ENCODE results near the gene SURF1. TPM values are rescaled to one million over a fixed set of nuclear protein-coding genes. Genes with fewer than 3 reads are reported as not detected.
"Not testable (repeated sequence)": the region's sequence is repeated elsewhere in the genome, so short reads cannot be mapped to it uniquely, and the experiment has no call there.

The SURF1 gene
- total RNA-seq, 1 experiment from 2014 or later = 35.6 TPM

GRCh38 chr9:133333011-133333410 is 23.3 kb downstream of the SURF1 start:
- H3K4me3 ChIP-seq (ENCODE audit: low read length) = no peak overlapping the region
- no peak for DNase-seq
- peaks cover 25% of the 10 kb centered on the region for H4K20me1 ChIP-seq (ENCODE audit: insufficient read depth, low read depth, low read length)
- peaks cover 14% of the 10 kb centered on the region for H3K4me1 ChIP-seq (ENCODE audit: low read length)
- no peak overlapping the region for H3K4me2 ChIP-seq (ENCODE audit: low read depth, low read length, poor library complexity, severe bottlenecking)
- H3K27me3 ChIP-seq (ENCODE audit: low read length) = no peaks in the 10 kb centered on the region
- H3K9me2 ChIP-seq (replicated peaks; ENCODE audit: insufficient read depth, low read length) = no peaks in the 10 kb centered on the region
- peaks cover 21% of the 10 kb centered on the region; the same call in 1 of the 2 replicates for H3K36me3 ChIP-seq (ENCODE audit: insufficient read depth, low read length)
- no peak overlapping the region for H2AFZ ChIP-seq (ENCODE audit: low read length)
- H3K9me3 ChIP-seq (ENCODE audit: low read length) = no peaks in the 10 kb centered on the region
- peaks cover 21% of the 10 kb centered on the region for H3K79me2 ChIP-seq (ENCODE audit: low read length)
- H3K9ac ChIP-seq (ENCODE audit: low read length) = no peak overlapping the region
- H3K27ac ChIP-seq (ENCODE audit: low read length) = no peak overlapping the region

GRCh38 chr9:133332381-133332730 is 23.9 kb downstream of the SURF1 start:
- Histone ChIP-seq H3K9ac (ENCODE audit: low read length) (no peak overlapping the region), H4K20me1 (ENCODE audit: insufficient read depth, low read depth, low read length) (peaks cover 25% of the 10 kb centered on the region), H3K27me3 (ENCODE audit: low read length) (no peaks in the 10 kb centered on the region), H2AFZ (ENCODE audit: low read length) (no peak overlapping the region), H3K4me1 (ENCODE audit: low read length) (peaks cover 14% of the 10 kb centered on the region), H3K27ac (ENCODE audit: low read length) (no peak overlapping the region), H3K36me3 (ENCODE audit: insufficient read depth, low read length) (peaks cover 21% of the 10 kb centered on the region; the same call in 1 of the 2 replicates), H3K4me3 (ENCODE audit: low read length) (no peak overlapping the region), H3K79me2 (ENCODE audit: low read length) (peaks cover 21% of the 10 kb centered on the region), H3K9me2 (replicated peaks; ENCODE audit: insufficient read depth, low read length) (no peaks in the 10 kb centered on the region), H3K4me2 (ENCODE audit: low read depth, low read length, poor library complexity, severe bottlenecking) (no peak overlapping the region), H3K9me3 (ENCODE audit: low read length) (no peaks in the 10 kb centered on the region)
- no peak for DNase-seq

GRCh38 chr9:133331641-133332380 is 24.5 kb downstream of the SURF1 start:
- Histone ChIP-seq H3K79me2 (ENCODE audit: low read length) (peaks cover 21% of the 10 kb centered on the region), H3K36me3 (ENCODE audit: insufficient read depth, low read length) (peaks cover 21% of the 10 kb centered on the region; the same call in 1 of the 2 replicates), H3K27me3 (ENCODE audit: low read length) (no peaks in the 10 kb centered on the region), H2AFZ (ENCODE audit: low read length) (no peak overlapping the region), H4K20me1 (ENCODE audit: insufficient read depth, low read depth, low read length) (peaks cover 25% of the 10 kb centered on the region), H3K9ac (ENCODE audit: low read length) (no peak overlapping the region), H3K9me3 (ENCODE audit: low read length) (no peaks in the 10 kb centered on the region), H3K4me3 (ENCODE audit: low read length) (no peak overlapping the region), H3K27ac (ENCODE audit: low read length) (no peak overlapping the region), H3K4me2 (ENCODE audit: low read depth, low read length, poor library complexity, severe bottlenecking) (no peak overlapping the region), H3K4me1 (ENCODE audit: low read length) (peaks cover 14% of the 10 kb centered on the region), H3K9me2 (replicated peaks; ENCODE audit: insufficient read depth, low read length) (no peaks in the 10 kb centered on the region)
- DNase-seq = no peak

- Histone ChIP-seq H3K36me3 (ENCODE audit: insufficient read depth, low read length) (peaks cover 21% of the 10 kb centered on the region; the same call in 1 of the 2 replicates), H3K9ac (ENCODE audit: low read length) (no peak overlapping the region)
Measured at GRCh38 chr9:133331221-133331620, 25.1 kb downstream of the SURF1 start.

GRCh38 chr9:133329306-133330156 is 26.8 kb downstream of the SURF1 start:
- DNase-seq; H3K4me2 ChIP-seq (ENCODE audit: low read depth, low read length, poor library complexity, severe bottlenecking); H3K27ac ChIP-seq (ENCODE audit: low read length); H3K4me3 ChIP-seq (ENCODE audit: low read length); H2AFZ ChIP-seq (ENCODE audit: low read length); H3K9ac ChIP-seq (ENCODE audit: low read length); H3K9me2 ChIP-seq (replicated peaks; ENCODE audit: insufficient read depth, low read length); H3K9me3 ChIP-seq (ENCODE audit: low read length); H3K4me1 ChIP-seq (ENCODE audit: low read length); H3K27me3 ChIP-seq (ENCODE audit: low read length); H3K79me2 ChIP-seq (ENCODE audit: low read length): not testable (repeated sequence)
- H4K20me1 ChIP-seq (ENCODE audit: insufficient read depth, low read depth, low read length) = peaks cover 24% of the 10 kb centered on the region
- peaks cover 18% of the 10 kb centered on the region; the same call in 1 of the 2 replicates for H3K36me3 ChIP-seq (ENCODE audit: insufficient read depth, low read length)

More at GRCh38 chr9:133331221-133331620, 25.1 kb downstream of the SURF1 start:
- no peak overlapping the region for H2AFZ ChIP-seq (ENCODE audit: low read length)
- H3K9me2 ChIP-seq (replicated peaks; ENCODE audit: insufficient read depth, low read length) = no peaks in the 10 kb centered on the region
- H3K4me3 ChIP-seq (ENCODE audit: low read length) = no peak overlapping the region
- no peak overlapping the region for H3K4me2 ChIP-seq (ENCODE audit: low read depth, low read length, poor library complexity, severe bottlenecking)
- no peaks in the 10 kb centered on the region for H3K9me3 ChIP-seq (ENCODE audit: low read length)
- H3K4me1 ChIP-seq (ENCODE audit: low read length) = peaks cover 10% of the 10 kb centered on the region
- H3K27me3 ChIP-seq (ENCODE audit: low read length) = no peaks in the 10 kb centered on the region
- no peak for DNase-seq
- peaks cover 25% of the 10 kb centered on the region for H4K20me1 ChIP-seq (ENCODE audit: insufficient read depth, low read depth, low read length)
- peaks cover 21% of the 10 kb centered on the region for H3K79me2 ChIP-seq (ENCODE audit: low read length)
- no peak overlapping the region for H3K27ac ChIP-seq (ENCODE audit: low read length)

- DNase-seq = peak; percentile 42
- no peak overlapping the region for H3K4me2 ChIP-seq (ENCODE audit: low read depth, low read length, poor library complexity, severe bottlenecking)
Measured at GRCh38 chr9:133327834-133328484, 28.3 kb downstream of the SURF1 start.

GRCh38 chr9:133327021-133327420 is 29.3 kb downstream of the SURF1 start:
- not testable (repeated sequence) for H3K36me3 ChIP-seq (ENCODE audit: insufficient read depth, low read length); H3K9ac ChIP-seq (ENCODE audit: low read length); H3K9me2 ChIP-seq (replicated peaks; ENCODE audit: insufficient read depth, low read length); H3K4me2 ChIP-seq (ENCODE audit: low read depth, low read length, poor library complexity, severe bottlenecking); H3K9me3 ChIP-seq (ENCODE audit: low read length); H2AFZ ChIP-seq (ENCODE audit: low read length); H3K4me1 ChIP-seq (ENCODE audit: low read length); H3K27ac ChIP-seq (ENCODE audit: low read length); H3K27me3 ChIP-seq (ENCODE audit: low read length); DNase-seq; H3K4me3 ChIP-seq (ENCODE audit: low read length); H3K79me2 ChIP-seq (ENCODE audit: low read length)
- H4K20me1 ChIP-seq (ENCODE audit: insufficient read depth, low read depth, low read length) = peaks cover 10% of the 10 kb centered on the region

More at GRCh38 chr9:133327834-133328484, 28.3 kb downstream of the SURF1 start:
- Histone ChIP-seq H3K9me2 (replicated peaks; ENCODE audit: insufficient read depth, low read length) (no peaks in the 10 kb centered on the region), H3K9me3 (ENCODE audit: low read length) (no peaks in the 10 kb centered on the region), H2AFZ (ENCODE audit: low read length) (no peak overlapping the region), H3K79me2 (ENCODE audit: low read length) (no peaks in the 10 kb centered on the region), H3K4me1 (ENCODE audit: low read length) (no peaks in the 10 kb centered on the region), H3K36me3 (ENCODE audit: insufficient read depth, low read length) (peaks cover 4% of the 10 kb centered on the region; the same call in 1 of the 2 replicates), H3K27ac (ENCODE audit: low read length) (no peak overlapping the region), H4K20me1 (ENCODE audit: insufficient read depth, low read depth, low read length) (peaks cover 10% of the 10 kb centered on the region), H3K9ac (ENCODE audit: low read length) (no peak overlapping the region), H3K27me3 (ENCODE audit: low read length) (no peaks in the 10 kb centered on the region), H3K4me3 (ENCODE audit: low read length) (no peak overlapping the region)

Data from Karpas-422 (cell line).